GM23248 (cell line): Measurements from ENCODE around the gene CTNNA2. TPM values are rescaled to one million over a fixed set of nuclear protein-coding genes. Genes with fewer than 3 reads are reported as not detected.

ENCODE experiments used
- DNase-seq: peaks from one replicate; pipeline ENCODE4 v3.0.0-alpha.2; 2015
- H2AFZ ChIP-seq: fragments of 200-600 bp; sonication (generic); 2 replicates; pipeline ENCODE4 v1.6.1; 2016; ENCODE audit warnings: antibody characterized with exemption
- H3F3A ChIP-seq: fragments of 200-600 bp; sonication (generic); 2 replicates; pipeline ENCODE4 v1.6.1; 2016; ENCODE audit warnings: mild to moderate bottlenecking, antibody characterized with exemption, mixed run types; ENCODE audit not compliant: insufficient read depth
- H3K27ac ChIP-seq: fragments of 200-600 bp; sonication (generic); 2 replicates; pipeline ENCODE4 v1.5.1; 2016; ENCODE audit warnings: mild to moderate bottlenecking
- H3K27me3 ChIP-seq: fragments of 200-600 bp; sonication (generic); replicated peaks from 2 replicates; pipeline ENCODE4 v1.6.1; 2016; ENCODE audit warnings: mild to moderate bottlenecking; ENCODE audit not compliant: insufficient read depth
- H3K36me3 ChIP-seq: fragments of 200-600 bp; sonication (generic); 2 replicates; pipeline ENCODE4 v1.6.1; 2016; ENCODE audit warnings: low read depth, mild to moderate bottlenecking
- H3K4me1 ChIP-seq: fragments of 200-600 bp; sonication (generic); 2 replicates; pipeline ENCODE4 v1.6.1; 2016; ENCODE audit warnings: mild to moderate bottlenecking; ENCODE audit not compliant: insufficient read depth
- H3K4me2 ChIP-seq: fragments of 200-600 bp; sonication (generic); one replicate; pipeline ENCODE4 v1.6.1; 2016; ENCODE audit warnings: mild to moderate bottlenecking; ENCODE audit not compliant: unreplicated experiment
- H3K4me3 ChIP-seq: fragments of 200-600 bp; sonication (generic); 2 replicates; pipeline ENCODE4 v1.5.1; 2016; ENCODE audit warnings: mild to moderate bottlenecking
- H3K79me2 ChIP-seq: fragments of 200-600 bp; sonication (generic); 2 replicates; pipeline ENCODE4 v1.6.1; 2016; ENCODE audit warnings: mild to moderate bottlenecking; ENCODE audit not compliant: insufficient read depth
- H3K9ac ChIP-seq: fragments of 200-600 bp; sonication (generic); 2 replicates; pipeline ENCODE4 v1.6.1; 2016; ENCODE audit warnings: mild to moderate bottlenecking
- H3K9me2 ChIP-seq: fragments of 200-600 bp; sonication (generic); 2 replicates; pipeline ENCODE4 v1.6.1; 2016; ENCODE audit warnings: mixed run types, mild to moderate bottlenecking, moderate library complexity; ENCODE audit not compliant: insufficient read depth
- H3K9me3 ChIP-seq: fragments of 200-600 bp; sonication (generic); one replicate; pipeline ENCODE4 v1.6.1; 2017; ENCODE audit warnings: low read depth
- H4K20me1 ChIP-seq: fragments of 200-600 bp; sonication (generic); 2 replicates; pipeline ENCODE4 v1.6.0; 2016; ENCODE audit not compliant: insufficient read depth
- EZH2 ChIP-seq: fragments of 200-600 bp; sonication (generic); IDR thresholded peaks from 2 replicates; pipeline ENCODE4 v1.6.1; 2018; ENCODE audit warnings: antibody characterized with exemption, mild to moderate bottlenecking; ENCODE audit not compliant: insufficient read depth, poor library complexity, severe bottlenecking
- EZH2phosphoT487 ChIP-seq: fragments of 200-600 bp; sonication (generic); IDR thresholded peaks from 2 replicates; pipeline ENCODE4 v1.6.1; 2018; ENCODE audit warnings: antibody characterized with exemption, moderate library complexity, mild to moderate bottlenecking, low read depth; ENCODE audit not compliant: insufficient read depth
- WGBS, 2 experiments: methylation state at CpG; one replicate each; pipeline ENCODE4 v1.1.6; 2015 to 2017; ENCODE audit warnings: low lambda C conversion rate in 2 of 2, low coverage in 1 of 2; ENCODE audit errors: missing lambda C conversion rate in 2 of 2; 5-methylcytosine and 5-hydroxymethylcytosine counted together
- in situ Hi-C: fragments of 300-500 bp; cut with MboI; formaldehyde crosslinking; loops from 2 replicates; pipeline ENCODE4 v1.15.0; 2020
- polyA plus RNA-seq: library from polyadenylated mRNA; unstranded; fragments of >200 nt; fragmentation: Nextera tagmentation; extraction: Ambion mirVana; gene quantifications from 2 replicates; pipeline ENCODE4 v1.2.1, GENCODE V29; 2016
- total RNA-seq: library from RNA; depleted of rRNA; stranded (reverse); fragments of >200 nt; shearing (Covaris generic); gene quantifications from 2 replicates; pipeline ENCODE4 v1.2.3, GENCODE V29; 2014

The CTNNA2 gene
- total and polyA plus RNA-seq, 2 experiments from 2014 or later = not detected

DNA sequence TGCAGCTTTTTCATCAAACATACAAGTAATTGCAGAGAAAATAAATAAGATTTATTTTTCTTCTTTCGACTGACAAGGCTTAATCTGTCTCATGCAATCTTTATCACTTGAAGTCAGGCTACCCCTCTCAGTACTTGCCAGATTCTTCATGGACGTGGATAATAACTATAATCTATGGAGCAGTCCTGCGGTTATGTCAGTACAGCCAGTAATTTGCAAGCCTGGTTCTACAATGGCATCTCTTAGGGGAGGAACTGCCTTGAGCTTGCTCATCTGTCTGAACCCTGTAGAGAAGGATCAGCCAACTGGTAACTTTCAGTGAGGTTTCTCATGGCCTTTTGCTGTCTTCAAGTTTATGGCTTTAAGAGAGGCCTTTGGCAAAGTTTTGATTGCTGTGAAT is 827.2 kb downstream of the CTNNA2 start:
- no peaks in the 10 kb centered on the region for H3K36me3 ChIP-seq
- H3K9me3 ChIP-seq = no peaks in the 10 kb centered on the region
- no peaks in the 10 kb centered on the region for H3K9me2 ChIP-seq
- H3K27me3 ChIP-seq = no peaks in the 10 kb centered on the region
- no peak overlapping the region for H3K27ac ChIP-seq
- no peak overlapping the region for H3K4me2 ChIP-seq
- H3K9ac ChIP-seq = no peak overlapping the region
- DNase-seq = no peak
- H3F3A ChIP-seq = no peaks in the 10 kb centered on the region
- no peak overlapping the region for H3K4me3 ChIP-seq
- no peaks in the 10 kb centered on the region for H3K4me1 ChIP-seq
- in situ Hi-C loops = no loop called here
- H3K79me2 ChIP-seq = no peaks in the 10 kb centered on the region
- TF ChIP-seq EZH2phosphoT487 (no peak), EZH2 (no peak)
- H4K20me1 ChIP-seq = no peaks in the 10 kb centered on the region
- no peak overlapping the region for H2AFZ ChIP-seq
- 14 to 26% methylated on average over 3 of the region's 3 CpGs for WGBS, 2 experiments

DNA sequence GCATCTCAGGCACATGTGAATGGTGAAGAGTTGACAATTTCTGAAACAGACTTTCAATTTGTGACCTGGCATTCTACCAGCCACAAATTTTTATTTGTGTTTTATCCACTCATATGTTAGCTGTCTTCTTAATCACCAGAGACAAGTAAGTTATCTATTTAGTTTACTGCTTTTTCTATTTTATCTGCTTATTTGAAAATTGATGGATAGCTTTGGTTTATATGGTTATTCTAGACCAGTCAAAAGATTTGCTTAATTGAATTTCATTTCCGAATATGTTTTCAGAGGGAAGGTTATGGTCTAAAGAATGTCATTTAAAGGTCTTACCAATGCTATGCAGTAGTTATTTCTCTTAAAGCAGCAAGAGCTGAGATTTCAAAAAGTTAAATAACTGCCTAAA is 835.2 kb downstream of the CTNNA2 start:
- in situ Hi-C loops = no loop called here
- no peak for DNase-seq

DNA sequence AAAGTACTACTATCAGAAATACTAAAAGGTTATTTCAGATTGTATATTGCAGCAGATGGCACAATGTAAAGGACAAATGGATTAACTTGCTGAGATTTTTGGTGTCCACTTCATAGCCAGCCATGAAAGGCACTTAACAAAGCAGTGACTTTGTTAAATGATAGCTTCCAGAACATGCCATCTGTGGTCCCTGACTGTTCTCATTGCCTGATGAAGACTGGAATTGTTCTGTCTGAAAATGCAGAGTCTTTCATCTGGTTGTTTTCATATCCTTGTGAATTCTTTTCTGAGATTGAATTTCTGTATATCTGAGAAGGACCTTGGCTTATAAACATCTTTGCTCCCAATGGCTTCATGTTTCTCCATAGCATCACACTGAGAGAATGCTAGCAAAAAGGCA is 836.1 kb downstream of the CTNNA2 start:
- no peaks in the 10 kb centered on the region for H3K4me1 ChIP-seq
- no peak overlapping the region for H3K27ac ChIP-seq
- H3K4me2 ChIP-seq = no peak overlapping the region
- H4K20me1 ChIP-seq = no peaks in the 10 kb centered on the region
- H3K9ac ChIP-seq = no peak overlapping the region
- no peaks in the 10 kb centered on the region for H3F3A ChIP-seq
- H3K4me3 ChIP-seq = no peak overlapping the region
- in situ Hi-C loops = no loop called here
- H3K9me3 ChIP-seq = no peaks in the 10 kb centered on the region
- no peaks in the 10 kb centered on the region for H3K9me2 ChIP-seq
- no peak for TF ChIP-seq EZH2
- no peak for TF ChIP-seq EZH2phosphoT487
- H3K79me2 ChIP-seq = no peaks in the 10 kb centered on the region
- H3K27me3 ChIP-seq = no peaks in the 10 kb centered on the region; the same call in 1 of the 2 replicates
- no peak overlapping the region for H2AFZ ChIP-seq
- H3K36me3 ChIP-seq = no peaks in the 10 kb centered on the region
- DNase-seq = no peak

More for the DNA sequence above, 835.2 kb downstream of the CTNNA2 start:
- no peaks in the 10 kb centered on the region for H3K36me3 ChIP-seq
- no peaks in the 10 kb centered on the region for H3K9me3 ChIP-seq
- no peak overlapping the region for H3K27ac ChIP-seq
- H3K4me3 ChIP-seq = no peak overlapping the region
- H3K9me2 ChIP-seq = no peaks in the 10 kb centered on the region
- H4K20me1 ChIP-seq = no peaks in the 10 kb centered on the region
- no peak overlapping the region for H2AFZ ChIP-seq
- TF ChIP-seq EZH2phosphoT487 = no peak
- no peak for TF ChIP-seq EZH2
- 17 to 22% methylated on average over 1 of the region's 1 CpG for WGBS, 2 experiments
- H3K9ac ChIP-seq = no peak overlapping the region
- H3K4me2 ChIP-seq = no peak overlapping the region
- no peaks in the 10 kb centered on the region for H3F3A ChIP-seq
- H3K79me2 ChIP-seq = no peaks in the 10 kb centered on the region
- no peaks in the 10 kb centered on the region; the same call in 1 of the 2 replicates for H3K27me3 ChIP-seq
- H3K4me1 ChIP-seq = no peaks in the 10 kb centered on the region

DNA sequence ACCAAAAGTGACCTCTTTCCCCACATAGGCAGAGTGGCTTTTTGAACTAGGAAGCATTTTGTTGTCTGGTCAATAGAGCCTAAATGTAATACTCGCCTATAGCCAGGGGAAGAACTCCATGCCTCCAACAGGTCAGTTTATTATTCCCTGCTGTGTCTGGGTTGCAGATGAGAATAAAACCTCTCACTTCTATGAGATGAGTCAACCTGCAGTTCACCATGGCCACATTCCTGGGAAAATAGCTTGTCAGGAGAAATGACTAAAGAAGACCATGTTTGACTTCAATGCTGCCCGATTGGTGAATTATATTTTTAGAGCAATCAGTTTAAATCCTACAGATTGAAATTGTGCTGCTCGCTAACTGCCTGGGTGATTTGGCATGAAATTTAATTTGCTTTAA is 838.4 kb downstream of the CTNNA2 start:
- Histone ChIP-seq H3K79me2 (no peaks in the 10 kb centered on the region), H3K27me3 (no peaks in the 10 kb centered on the region; the same call in 1 of the 2 replicates), H3K9me2 (no peaks in the 10 kb centered on the region), H3K4me1 (no peaks in the 10 kb centered on the region), H2AFZ (no peak overlapping the region), H3K4me2 (no peak overlapping the region), H3K4me3 (no peak overlapping the region), H3K27ac (no peak overlapping the region), H3F3A (no peaks in the 10 kb centered on the region), H4K20me1 (no peaks in the 10 kb centered on the region), H3K9me3 (no peaks in the 10 kb centered on the region), H3K36me3 (no peaks in the 10 kb centered on the region), H3K9ac (no peak overlapping the region)
- TF ChIP-seq EZH2 (no peak), EZH2phosphoT487 (no peak)
- in situ Hi-C loops = no loop called here
- no peak for DNase-seq
- WGBS, 2 experiments = 8 to 9% methylated on average over 3 of the region's 3 CpGs

DNA sequence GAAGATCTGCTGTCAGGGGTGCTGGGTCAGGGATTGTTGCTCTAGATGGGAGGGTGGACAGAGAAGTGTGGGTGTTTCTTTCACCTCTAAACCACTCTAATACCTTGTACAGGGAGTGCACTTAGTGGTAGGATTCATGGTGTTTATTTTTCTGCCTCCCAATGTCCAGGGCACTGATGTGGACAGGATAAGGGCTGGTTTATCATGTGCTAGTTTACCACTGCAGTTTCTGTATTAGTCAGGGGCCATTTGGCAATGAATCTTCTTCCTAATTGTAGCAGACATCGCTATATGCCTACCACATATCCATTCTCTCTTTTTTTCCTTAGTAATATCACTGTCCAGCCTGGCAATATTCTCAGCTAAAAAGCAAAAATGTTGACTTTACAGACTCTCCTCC is 842.0 kb downstream of the CTNNA2 start:
- no peak overlapping the region for H2AFZ ChIP-seq
- no peak overlapping the region for H3K4me2 ChIP-seq
- 23 to 24% methylated on average over 1 of the region's 1 CpG for WGBS, 2 experiments
- H4K20me1 ChIP-seq = no peaks in the 10 kb centered on the region
- no peak overlapping the region for H3K27ac ChIP-seq
- in situ Hi-C loops = no loop called here
- no peak for DNase-seq
- no peaks in the 10 kb centered on the region for H3K9me2 ChIP-seq
- H3K27me3 ChIP-seq = no peaks in the 10 kb centered on the region
- no peak overlapping the region for H3K4me3 ChIP-seq
- H3K9me3 ChIP-seq = no peaks in the 10 kb centered on the region
- no peaks in the 10 kb centered on the region for H3K79me2 ChIP-seq
- H3K36me3 ChIP-seq = no peaks in the 10 kb centered on the region
- H3K4me1 ChIP-seq = no peaks in the 10 kb centered on the region
- H3K9ac ChIP-seq = no peak overlapping the region
- H3F3A ChIP-seq = no peaks in the 10 kb centered on the region
- no peak for TF ChIP-seq EZH2
- TF ChIP-seq EZH2phosphoT487 = no peak
